Activated CD4-positive, alpha-beta memory T cell treated with anti-CD3 and anti-CD28 coated beads, Interleukin-2, amount 10 ng/mL, durations not matched to agents 7 days and 5 days (primary cell): Measurements from ENCODE around the gene NKAIN2. TPM values are rescaled to one million over a fixed set of nuclear protein-coding genes. Genes with fewer than 3 reads are reported as not detected.

Source experiments
- CTCF ChIA-PET: fragments of 350-600 bp; sonication (Branson Sonifier 250); formaldehyde crosslinking; loops from one replicate; lab custom pipeline; 2021; ENCODE audit warnings: antibody characterized with exemption, inconsistent platforms; lab: Charles Lee
- POLR2A ChIA-PET: fragments of 350-600 bp; sonication (Branson Sonifier 250); formaldehyde crosslinking; loops from one replicate; lab custom pipeline; 2021; ENCODE audit warnings: antibody characterized with exemption; lab: Charles Lee
- DNase-seq: peaks from one replicate; pipeline ENCODE4 v3.0.0-alpha.2; 2020
- H3K27ac Mint-ChIP-seq: one replicate; pipeline ENCODE4 v1.8.0; 2021; ENCODE audit warnings: mild to moderate bottlenecking, mixed read lengths
- H3K27me3 Mint-ChIP-seq: one replicate; pipeline ENCODE4 v1.8.0; 2021; ENCODE audit warnings: mixed read lengths
- H3K36me3 Mint-ChIP-seq: one replicate; pipeline ENCODE4 v1.8.0; 2021; ENCODE audit warnings: low read depth, mixed read lengths
- H3K4me1 Mint-ChIP-seq: one replicate; pipeline ENCODE4 v1.8.0; 2021; ENCODE audit warnings: mixed read lengths
- H3K4me3 Mint-ChIP-seq: one replicate; pipeline ENCODE4 v1.8.0; 2021; ENCODE audit warnings: mild to moderate bottlenecking, mixed read lengths
- H3K9me3 Mint-ChIP-seq: one replicate; pipeline ENCODE4 v1.8.0; 2021; ENCODE audit warnings: mixed read lengths
- total RNA-seq, 2 experiments: library from RNA; stranded (reverse); gene quantifications; one replicate each; pipeline ENCODE4 v1.2.3, GENCODE V29; 2021

The NKAIN2 gene
- total RNA-seq, 2 experiments from 2014 or later = not detected

DNA sequence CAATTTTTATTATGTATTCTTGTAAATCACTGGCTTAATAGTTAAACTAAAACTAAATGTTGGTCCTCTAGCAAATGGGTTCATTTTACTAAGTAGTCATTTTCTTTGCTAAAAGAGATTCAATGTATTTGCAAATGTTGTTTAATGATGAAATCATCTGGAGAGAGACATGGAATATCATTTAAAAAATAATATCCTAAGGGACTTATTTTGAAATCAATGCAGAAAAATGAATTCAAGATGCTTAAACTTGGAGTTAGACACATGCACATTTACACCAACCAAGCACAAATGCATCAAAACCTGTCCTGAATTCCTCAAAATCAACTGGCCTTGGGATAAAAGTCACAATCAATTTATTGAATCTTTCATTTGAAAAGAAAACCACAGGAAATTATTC is 993.6 kb downstream of the NKAIN2 start:
- H3K4me1 Mint-ChIP-seq = no peaks in the 10 kb centered on the region
- no peak overlapping the region for H3K27ac Mint-ChIP-seq
- no peaks in the 10 kb centered on the region for H3K36me3 Mint-ChIP-seq
- DNase-seq = no peak
- H3K9me3 Mint-ChIP-seq = no peaks in the 10 kb centered on the region
- no peaks in the 10 kb centered on the region for H3K27me3 Mint-ChIP-seq
- POLR2A ChIA-PET = no interaction called here
- no peak overlapping the region for H3K4me3 Mint-ChIP-seq
- CTCF ChIA-PET = no interaction called here

DNA sequence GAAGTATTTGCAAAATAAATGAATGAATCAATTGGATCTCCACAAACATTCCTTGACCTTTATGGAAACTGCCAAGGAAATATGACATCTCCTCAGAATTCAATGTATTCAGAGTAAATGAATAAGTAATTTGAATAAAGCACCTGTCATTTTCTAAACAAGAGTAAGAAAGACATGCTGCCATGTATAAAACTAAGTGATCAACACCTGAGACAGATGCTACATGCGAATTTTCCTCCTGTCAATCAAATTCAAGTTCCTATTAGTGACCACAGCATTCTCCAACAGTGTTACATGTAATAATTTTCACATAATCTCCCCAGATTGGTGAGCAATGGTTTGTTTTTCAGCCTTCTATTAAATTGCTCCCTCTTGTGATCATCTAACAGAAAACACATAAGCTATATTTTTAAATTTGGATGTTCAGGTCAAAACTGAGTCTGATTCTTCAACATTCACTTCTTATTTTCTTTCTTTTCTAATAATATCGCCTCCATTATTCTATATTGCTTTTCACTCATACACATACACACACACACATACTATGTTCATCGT is 995.4 kb downstream of the NKAIN2 start:
- no peaks in the 10 kb centered on the region for H3K9me3 Mint-ChIP-seq
- no peaks in the 10 kb centered on the region for H3K27me3 Mint-ChIP-seq
- no peak overlapping the region for H3K27ac Mint-ChIP-seq
- no peak for DNase-seq
- no peaks in the 10 kb centered on the region for H3K4me1 Mint-ChIP-seq
- H3K36me3 Mint-ChIP-seq = no peaks in the 10 kb centered on the region
- H3K4me3 Mint-ChIP-seq = no peak overlapping the region
- CTCF ChIA-PET = no interaction called here
- POLR2A ChIA-PET = no interaction called here

- Mint-ChIP-seq H3K4me1 (no peaks in the 10 kb centered on the region), H3K27ac (no peak overlapping the region), H3K9me3 (no peaks in the 10 kb centered on the region), H3K27me3 (no peaks in the 10 kb centered on the region), H3K4me3 (no peak overlapping the region), H3K36me3 (no peaks in the 10 kb centered on the region)
- DNase-seq = no peak
- ChIA-PET CTCF (no interaction called here), POLR2A (no interaction called here)
Measured at GRCh38 chr6:124799638-124800037, 996.0 kb downstream of the NKAIN2 start.

DNA sequence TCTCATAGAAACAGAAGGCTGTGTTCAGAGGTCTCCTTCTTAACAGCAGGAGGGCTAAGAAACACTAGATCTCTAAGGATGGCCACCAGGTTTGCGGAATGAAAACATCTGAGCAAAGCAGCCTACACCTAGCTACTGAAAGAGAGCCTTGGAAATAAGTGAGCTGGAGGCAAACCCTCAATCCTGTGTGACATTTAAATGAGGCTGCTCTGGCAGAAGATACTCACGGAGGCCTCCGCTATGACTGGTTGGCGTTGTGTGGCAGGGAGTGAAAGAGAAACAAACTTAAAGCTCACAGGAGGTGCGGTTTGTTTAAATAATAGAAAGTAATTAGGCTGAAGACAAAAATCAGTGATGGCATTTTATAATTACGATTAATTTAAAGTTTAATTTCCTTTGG is 996.6 kb downstream of the NKAIN2 start:
- no peaks in the 10 kb centered on the region for H3K4me1 Mint-ChIP-seq
- H3K4me3 Mint-ChIP-seq = no peak overlapping the region
- POLR2A ChIA-PET = no interaction called here
- H3K27me3 Mint-ChIP-seq = no peaks in the 10 kb centered on the region
- H3K9me3 Mint-ChIP-seq = no peaks in the 10 kb centered on the region
- no peaks in the 10 kb centered on the region for H3K36me3 Mint-ChIP-seq
- H3K27ac Mint-ChIP-seq = no peak overlapping the region
- DNase-seq = no peak
- CTCF ChIA-PET = no interaction called here

- H3K4me1 Mint-ChIP-seq = no peaks in the 10 kb centered on the region
- H3K36me3 Mint-ChIP-seq = no peaks in the 10 kb centered on the region
- no peaks in the 10 kb centered on the region for H3K9me3 Mint-ChIP-seq
- H3K27ac Mint-ChIP-seq = no peak overlapping the region
- ChIA-PET CTCF (no interaction called here), POLR2A (no interaction called here)
- no peaks in the 10 kb centered on the region for H3K27me3 Mint-ChIP-seq
- H3K4me3 Mint-ChIP-seq = no peak overlapping the region
- no peak for DNase-seq
Measured at GRCh38 chr6:124812067-124812466, 1008.4 kb downstream of the NKAIN2 start.

DNA sequence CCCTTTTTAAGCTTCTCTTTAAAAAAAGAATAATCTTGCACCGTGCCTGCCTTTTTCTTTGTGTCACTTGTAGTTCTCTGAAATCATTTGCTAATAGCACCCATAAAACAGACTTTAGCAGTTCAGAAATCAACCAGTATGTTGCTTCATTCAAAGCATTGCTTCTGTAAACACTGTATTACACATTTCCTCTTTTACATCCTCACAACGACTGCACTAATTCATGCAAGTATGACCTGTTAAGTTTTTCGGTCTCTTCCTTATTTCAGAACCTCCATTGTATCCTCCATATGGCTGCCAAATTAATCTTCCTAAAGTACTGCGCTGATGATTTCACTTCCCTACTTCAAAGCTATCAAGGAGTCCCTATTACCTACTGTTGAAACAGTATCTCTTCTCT is 1015.7 kb downstream of the NKAIN2 start:
- no peaks in the 10 kb centered on the region for H3K27me3 Mint-ChIP-seq
- POLR2A ChIA-PET = no interaction called here

GRCh38 chr6:124822204-124822613 is 1018.5 kb downstream of the NKAIN2 start:
- Mint-ChIP-seq H3K4me1 (no peaks in the 10 kb centered on the region), H3K27ac (no peak overlapping the region), H3K4me3 (no peak overlapping the region), H3K9me3 (no peaks in the 10 kb centered on the region), H3K27me3 (no peaks in the 10 kb centered on the region), H3K36me3 (no peaks in the 10 kb centered on the region)
- POLR2A ChIA-PET = no interaction called here
- DNase-seq = no peak
- CTCF ChIA-PET = no interaction called here

More for the DNA sequence above, 1015.7 kb downstream of the NKAIN2 start:
- Mint-ChIP-seq H3K4me1 (no peaks in the 10 kb centered on the region), H3K36me3 (no peaks in the 10 kb centered on the region), H3K4me3 (no peak overlapping the region), H3K9me3 (no peaks in the 10 kb centered on the region), H3K27ac (no peak overlapping the region)
- DNase-seq = no peak
- CTCF ChIA-PET = no interaction called here

- no peak overlapping the region for H3K27ac Mint-ChIP-seq
- H3K27me3 Mint-ChIP-seq = no peaks in the 10 kb centered on the region
- no peak for DNase-seq
- no peaks in the 10 kb centered on the region for H3K9me3 Mint-ChIP-seq
- CTCF ChIA-PET = no interaction called here
- H3K4me1 Mint-ChIP-seq = no peaks in the 10 kb centered on the region
- no peaks in the 10 kb centered on the region for H3K36me3 Mint-ChIP-seq
- no peak overlapping the region for H3K4me3 Mint-ChIP-seq
- POLR2A ChIA-PET = no interaction called here
Measured at GRCh38 chr6:124822721-124823120, 1019.1 kb downstream of the NKAIN2 start.

- ChIA-PET CTCF (no interaction called here), POLR2A (no interaction called here)
- DNase-seq = no peak
- H3K4me1 Mint-ChIP-seq = no peaks in the 10 kb centered on the region
- no peaks in the 10 kb centered on the region for H3K27me3 Mint-ChIP-seq
- no peaks in the 10 kb centered on the region for H3K9me3 Mint-ChIP-seq
- no peak overlapping the region for H3K27ac Mint-ChIP-seq
- no peaks in the 10 kb centered on the region for H3K36me3 Mint-ChIP-seq
- no peak overlapping the region for H3K4me3 Mint-ChIP-seq
Measured at GRCh38 chr6:124823240-124824111, 1019.8 kb downstream of the NKAIN2 start.

DNA sequence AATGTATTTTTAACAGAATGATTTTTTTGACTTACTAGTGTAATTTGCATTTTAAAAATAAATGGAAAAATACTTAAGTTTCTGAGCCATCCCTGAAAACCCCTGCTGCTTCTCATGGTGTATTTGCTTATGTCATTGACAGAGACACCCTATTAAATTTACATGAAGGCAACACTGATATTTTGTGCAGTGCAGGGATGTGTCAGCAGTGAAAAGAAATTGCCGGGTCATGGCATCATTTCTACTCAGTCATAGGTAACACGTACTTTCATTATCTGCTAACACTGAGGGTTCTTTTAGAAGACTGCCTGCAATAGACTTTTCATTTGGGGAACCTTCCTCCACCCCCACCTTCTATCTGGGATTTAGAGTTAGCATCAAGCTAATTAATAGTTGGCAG is 1021.9 kb downstream of the NKAIN2 start:
- H3K27me3 Mint-ChIP-seq = no peaks in the 10 kb centered on the region
- ChIA-PET POLR2A (no interaction called here), CTCF (no interaction called here)
- no peak overlapping the region for H3K4me3 Mint-ChIP-seq
- no peak overlapping the region for H3K27ac Mint-ChIP-seq
- no peak for DNase-seq
- H3K4me1 Mint-ChIP-seq = no peaks in the 10 kb centered on the region
- H3K36me3 Mint-ChIP-seq = no peaks in the 10 kb centered on the region
- H3K9me3 Mint-ChIP-seq = no peaks in the 10 kb centered on the region

DNA sequence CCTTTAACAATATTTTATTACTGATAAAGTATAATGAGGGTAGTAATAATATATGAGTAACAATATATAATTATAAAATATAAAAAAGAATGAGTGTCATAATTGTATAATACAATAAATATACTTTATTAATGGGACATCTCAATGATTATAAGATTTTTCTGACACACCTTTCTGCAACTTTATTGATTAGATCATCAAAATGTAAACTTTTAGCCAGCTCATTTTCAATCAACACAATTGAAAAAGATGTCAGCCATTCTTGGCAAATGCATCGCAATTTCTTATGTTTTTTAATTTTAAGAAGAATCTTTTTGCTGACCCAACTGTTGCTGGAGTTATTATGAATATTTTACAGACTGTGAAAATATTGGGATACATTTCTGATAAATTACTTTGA is 1026.2 kb downstream of the NKAIN2 start:
- CTCF ChIA-PET = no interaction called here
- Mint-ChIP-seq H3K27me3 (no peaks in the 10 kb centered on the region), H3K9me3 (no peaks in the 10 kb centered on the region), H3K4me3 (no peak overlapping the region), H3K27ac (no peak overlapping the region), H3K36me3 (no peaks in the 10 kb centered on the region), H3K4me1 (no peaks in the 10 kb centered on the region)
- DNase-seq = no peak
- POLR2A ChIA-PET = no interaction called here

DNA sequence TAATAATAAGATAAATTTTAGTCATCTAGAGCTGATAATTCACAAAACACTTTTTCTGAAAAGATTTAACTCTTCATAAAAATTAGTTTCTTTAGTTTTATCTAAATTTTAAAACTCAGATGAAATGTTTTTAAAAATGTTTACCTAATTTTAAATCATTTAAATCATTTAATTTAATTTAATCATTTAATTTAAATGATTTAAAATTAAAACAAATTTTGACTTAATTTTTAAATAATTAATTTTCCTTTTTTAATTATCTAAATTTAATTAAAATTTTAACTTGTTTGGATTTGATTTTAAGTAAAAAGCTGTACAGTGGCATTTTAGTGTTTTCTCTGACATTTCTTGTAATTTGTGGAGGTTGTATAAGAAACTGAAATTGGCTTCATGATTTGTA is 1026.8 kb downstream of the NKAIN2 start:
- POLR2A ChIA-PET = no interaction called here
- Mint-ChIP-seq H3K9me3 (no peaks in the 10 kb centered on the region), H3K4me1 (no peaks in the 10 kb centered on the region), H3K27ac (no peak overlapping the region), H3K27me3 (no peaks in the 10 kb centered on the region), H3K36me3 (no peaks in the 10 kb centered on the region), H3K4me3 (no peak overlapping the region)
- no peak for DNase-seq
- CTCF ChIA-PET = no interaction called here

- CTCF ChIA-PET = interaction anchor here (1.0 to 1.3 kb wide), 2 partner anchors 320 to 1052 kb away, joined by 3 to 6 read pairs; no protein-coding TSS in a partner anchor
- Mint-ChIP-seq H3K36me3 (no peaks in the 10 kb centered on the region), H3K9me3 (no peaks in the 10 kb centered on the region), H3K4me1 (no peaks in the 10 kb centered on the region), H3K4me3 (no peak overlapping the region), H3K27ac (no peak overlapping the region), H3K27me3 (no peaks in the 10 kb centered on the region)
- DNase-seq = no peak
- POLR2A ChIA-PET = no interaction called here
Measured at GRCh38 chr6:124854338-124854922, 1050.8 kb downstream of the NKAIN2 start.
